Liver (tissue), 9 donors: ENCODE data around the gene FBXO10. TPM values are rescaled to one million over a fixed set of nuclear protein-coding genes. Genes with fewer than 3 reads are reported as not detected.

Source experiments
- DNase-seq: peaks from one replicate; pipeline ENCODE4 v3.0.0-alpha.2; 2017; ENCODE audit warnings: low spot score
- H3K27ac ChIP-seq, 2 donors: one replicate each; pipeline ENCODE4 v1.7.0; 2013; ENCODE audit warnings: inconsistent platforms in 2 of 2, low read length in 2 of 2, control low read depth in 1 of 2, low read depth in 1 of 2, mild to moderate bottlenecking in 1 of 2
- H3K27me3 ChIP-seq, 4 donors: one replicate each; pipeline versions ENCODE4 v1.6.1 to v1.7.0; 2013; ENCODE audit warnings: low read length in 3 of 4, inconsistent platforms in 1 of 4, mild to moderate bottlenecking in 1 of 4, moderate library complexity in 1 of 4; ENCODE audit not compliant: control insufficient read depth in 4 of 4, insufficient read depth in 4 of 4
- H3K36me3 ChIP-seq, 4 donors: one replicate each; pipeline versions ENCODE4 v1.6.1 to v1.7.0; 2013; ENCODE audit warnings: low read length in 3 of 4, mild to moderate bottlenecking in 3 of 4, low read depth in 1 of 4, moderate library complexity in 1 of 4; ENCODE audit not compliant: control insufficient read depth in 4 of 4, insufficient read depth in 3 of 4
- H3K4me1 ChIP-seq, 4 donors: one replicate each; pipeline versions ENCODE4 v1.6.1 to v1.7.0; 2013; ENCODE audit warnings: low read length in 3 of 4, mild to moderate bottlenecking in 3 of 4, moderate library complexity in 1 of 4; ENCODE audit not compliant: control insufficient read depth in 4 of 4, insufficient read depth in 4 of 4
- H3K4me3 ChIP-seq, 3 donors: one replicate each; pipeline versions ENCODE4 v1.6.1 to v1.7.0; 2013; ENCODE audit warnings: low read length in 3 of 3, control low read depth in 1 of 3, low read depth in 1 of 3, mild to moderate bottlenecking in 1 of 3
- H3K9ac ChIP-seq, 2 donors: one replicate each; pipeline ENCODE4 v1.7.0; 2013; ENCODE audit warnings: low read length in 2 of 2, mild to moderate bottlenecking in 2 of 2, moderate library complexity in 2 of 2, control low read depth in 1 of 2, low read depth in 1 of 2
- H3K9me3 ChIP-seq, 4 donors: one replicate each; pipeline versions ENCODE4 v1.6.1 to v1.7.0; 2013; ENCODE audit warnings: low read length in 3 of 4; ENCODE audit not compliant: control insufficient read depth in 4 of 4
- EGR1 ChIP-seq, 2 donors: IDR thresholded peaks; 2 replicates each; pipeline ENCODE4 v1.6.1; 2016 to 2018; ENCODE audit warnings: antibody characterized with exemption in 2 of 2, low read depth in 2 of 2
- FOXA1 ChIP-seq: IDR thresholded peaks from 2 replicates; pipeline ENCODE4 v1.6.1; 2016; ENCODE audit warnings: antibody characterized with exemption
- FOXA2 ChIP-seq: IDR thresholded peaks from 2 replicates; pipeline ENCODE4 v1.6.1; 2016; ENCODE audit warnings: antibody characterized with exemption
- GABPA ChIP-seq, 2 donors: IDR thresholded peaks in 1 of 2; conservative IDR thresholded peaks in 1 of 2; 2 replicates each; pipeline ENCODE4 v1.6.1; 2016; ENCODE audit warnings: antibody characterized with exemption in 2 of 2, mild to moderate bottlenecking in 1 of 2, moderate library complexity in 1 of 2
- HNF4A ChIP-seq, 2 donors: conservative IDR thresholded peaks; 2 replicates each; pipeline ENCODE4 v1.6.1; 2016; ENCODE audit warnings: antibody characterized with exemption in 2 of 2, mild to moderate bottlenecking in 2 of 2
- HNF4G ChIP-seq: IDR thresholded peaks from 2 replicates; pipeline ENCODE4 v1.6.1; 2016; ENCODE audit warnings: antibody characterized with exemption
- JUND ChIP-seq, 2 donors: IDR thresholded peaks; 2 replicates each; pipeline ENCODE4 v1.6.1; 2016; ENCODE audit warnings: antibody characterized with exemption in 2 of 2
- NR2F2 ChIP-seq: IDR thresholded peaks from 2 replicates; pipeline ENCODE4 v1.6.1; 2016; ENCODE audit warnings: antibody characterized with exemption
- RAD21 ChIP-seq, 2 donors: IDR thresholded peaks; 2 replicates each; pipeline ENCODE4 v1.6.1; 2016; ENCODE audit warnings: antibody characterized with exemption in 2 of 2, mild to moderate bottlenecking in 2 of 2
- SP1 ChIP-seq: IDR thresholded peaks from 2 replicates; pipeline ENCODE4 v1.6.1; 2018; ENCODE audit warnings: antibody characterized with exemption, mild to moderate bottlenecking
- TAF1 ChIP-seq: conservative IDR thresholded peaks from 2 replicates; pipeline ENCODE4 v1.6.1; 2016; ENCODE audit warnings: antibody characterized with exemption, mild to moderate bottlenecking
- YY1 ChIP-seq: IDR thresholded peaks from 2 replicates; pipeline ENCODE4 v1.6.1; 2016; ENCODE audit warnings: antibody characterized with exemption, mild to moderate bottlenecking
- WGBS: extraction: QIAGEN DNeasy Blood & Tissue Kit; methylation state at CpG from one replicate; pipeline ENCODE4 v1.1.7; 2013; 5-methylcytosine and 5-hydroxymethylcytosine counted together
- polyA plus RNA-seq, 2 donors: library from polyadenylated mRNA; stranded (reverse) in 1 of 2; unstranded in 1 of 2; fragments of 200-250 nt in 1 of 2; fragments of >200 nt in 1 of 2; fragmentation: Nextera tagmentation in 1 of 2; extraction: Ambion mirVana in 1 of 2; gene quantifications; one replicate each; pipeline versions ENCODE4 v1.2.1 to v1.2.3, GENCODE V29; 2013 to 2015
- total RNA-seq, 2 donors: library from RNA; depleted of rRNA; stranded (reverse); fragments of >200 nt; gene quantifications; one replicate each; pipeline ENCODE4 v1.2.3, GENCODE V29; 2014
- TF ChIP-seq, protein P1 (sequence below): IDR thresholded peaks from 2 replicates; pipeline ENCODE4 v1.6.1; 2016; ENCODE audit warnings: antibody characterized with exemption, mild to moderate bottlenecking
- TF ChIP-seq, protein P2 (sequence below): IDR thresholded peaks from 2 replicates; pipeline ENCODE4 v1.6.1; 2016; ENCODE audit warnings: antibody characterized with exemption
- TF ChIP-seq, protein P3 (sequence below): fragments of 150-350 bp; IDR thresholded peaks from 2 replicates; pipeline ENCODE4 v1.5.1; 2017; ENCODE audit warnings: improper control_type of control experiment, low read depth, low read length; ENCODE audit not compliant: missing input control
- TF ChIP-seq, protein P4 (sequence below): IDR thresholded peaks from 2 replicates; pipeline ENCODE4 v1.6.1; 2016; ENCODE audit warnings: antibody characterized with exemption
- TF ChIP-seq, protein P5 (sequence below): IDR thresholded peaks from 2 replicates; pipeline ENCODE4 v1.6.1; 2016; ENCODE audit warnings: antibody characterized with exemption
- donor health status: healthy.
- donor health status: healthy.
- donor health status: healthy.
- donor health status: healthy.
- donor health status: healthy.

Gene FBXO10
- total and polyA plus RNA-seq, 4 donors, result 1.3 to 5.5 (median 4.1) TPM

DNA sequence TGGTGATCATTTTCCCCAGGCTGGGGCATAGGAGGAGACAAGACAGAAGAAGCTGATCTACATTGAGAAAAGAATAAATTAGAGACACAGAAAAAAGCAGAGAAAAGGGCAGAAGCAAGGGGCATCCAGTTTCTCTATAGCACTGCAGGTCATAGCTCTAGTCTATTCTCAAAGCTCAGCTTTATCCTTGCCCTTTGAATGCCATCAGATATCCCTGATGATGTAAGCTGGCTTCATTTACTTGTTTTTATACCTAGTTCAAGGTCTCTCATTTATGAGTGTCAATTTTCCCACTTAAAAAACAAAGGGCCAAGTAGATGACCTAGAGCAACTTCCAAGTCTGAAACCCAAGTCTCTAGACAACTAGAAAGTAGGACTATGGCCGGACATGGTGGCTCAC, 32.7 kb downstream of the FBXO10 start:
- no peaks in the 10 kb centered on the region for H3K9me3 ChIP-seq
- 96% methylated on average over 1 of the region's 1 CpG for WGBS
- TF ChIP-seq NR2F2 (no peak), RAD21 (IDR thresholded peaks at IDR 0.05) (no peak), JUND (IDR thresholded peaks at IDR 0.05) (no peak)
- TF ChIP-seq, protein P1, sequence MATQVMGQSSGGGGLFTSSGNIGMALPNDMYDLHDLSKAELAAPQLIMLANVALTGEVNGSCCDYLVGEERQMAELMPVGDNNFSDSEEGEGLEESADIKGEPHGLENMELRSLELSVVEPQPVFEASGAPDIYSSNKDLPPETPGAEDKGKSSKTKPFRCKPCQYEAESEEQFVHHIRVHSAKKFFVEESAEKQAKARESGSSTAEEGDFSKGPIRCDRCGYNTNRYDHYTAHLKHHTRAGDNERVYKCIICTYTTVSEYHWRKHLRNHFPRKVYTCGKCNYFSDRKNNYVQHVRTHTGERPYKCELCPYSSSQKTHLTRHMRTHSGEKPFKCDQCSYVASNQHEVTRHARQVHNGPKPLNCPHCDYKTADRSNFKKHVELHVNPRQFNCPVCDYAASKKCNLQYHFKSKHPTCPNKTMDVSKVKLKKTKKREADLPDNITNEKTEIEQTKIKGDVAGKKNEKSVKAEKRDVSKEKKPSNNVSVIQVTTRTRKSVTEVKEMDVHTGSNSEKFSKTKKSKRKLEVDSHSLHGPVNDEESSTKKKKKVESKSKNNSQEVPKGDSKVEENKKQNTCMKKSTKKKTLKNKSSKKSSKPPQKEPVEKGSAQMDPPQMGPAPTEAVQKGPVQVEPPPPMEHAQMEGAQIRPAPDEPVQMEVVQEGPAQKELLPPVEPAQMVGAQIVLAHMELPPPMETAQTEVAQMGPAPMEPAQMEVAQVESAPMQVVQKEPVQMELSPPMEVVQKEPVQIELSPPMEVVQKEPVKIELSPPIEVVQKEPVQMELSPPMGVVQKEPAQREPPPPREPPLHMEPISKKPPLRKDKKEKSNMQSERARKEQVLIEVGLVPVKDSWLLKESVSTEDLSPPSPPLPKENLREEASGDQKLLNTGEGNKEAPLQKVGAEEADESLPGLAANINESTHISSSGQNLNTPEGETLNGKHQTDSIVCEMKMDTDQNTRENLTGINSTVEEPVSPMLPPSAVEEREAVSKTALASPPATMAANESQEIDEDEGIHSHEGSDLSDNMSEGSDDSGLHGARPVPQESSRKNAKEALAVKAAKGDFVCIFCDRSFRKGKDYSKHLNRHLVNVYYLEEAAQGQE, result no peak
- TF ChIP-seq, protein P2, sequence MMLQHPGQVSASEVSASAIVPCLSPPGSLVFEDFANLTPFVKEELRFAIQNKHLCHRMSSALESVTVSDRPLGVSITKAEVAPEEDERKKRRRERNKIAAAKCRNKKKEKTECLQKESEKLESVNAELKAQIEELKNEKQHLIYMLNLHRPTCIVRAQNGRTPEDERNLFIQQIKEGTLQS, result no peak
- TF ChIP-seq, protein P3, sequence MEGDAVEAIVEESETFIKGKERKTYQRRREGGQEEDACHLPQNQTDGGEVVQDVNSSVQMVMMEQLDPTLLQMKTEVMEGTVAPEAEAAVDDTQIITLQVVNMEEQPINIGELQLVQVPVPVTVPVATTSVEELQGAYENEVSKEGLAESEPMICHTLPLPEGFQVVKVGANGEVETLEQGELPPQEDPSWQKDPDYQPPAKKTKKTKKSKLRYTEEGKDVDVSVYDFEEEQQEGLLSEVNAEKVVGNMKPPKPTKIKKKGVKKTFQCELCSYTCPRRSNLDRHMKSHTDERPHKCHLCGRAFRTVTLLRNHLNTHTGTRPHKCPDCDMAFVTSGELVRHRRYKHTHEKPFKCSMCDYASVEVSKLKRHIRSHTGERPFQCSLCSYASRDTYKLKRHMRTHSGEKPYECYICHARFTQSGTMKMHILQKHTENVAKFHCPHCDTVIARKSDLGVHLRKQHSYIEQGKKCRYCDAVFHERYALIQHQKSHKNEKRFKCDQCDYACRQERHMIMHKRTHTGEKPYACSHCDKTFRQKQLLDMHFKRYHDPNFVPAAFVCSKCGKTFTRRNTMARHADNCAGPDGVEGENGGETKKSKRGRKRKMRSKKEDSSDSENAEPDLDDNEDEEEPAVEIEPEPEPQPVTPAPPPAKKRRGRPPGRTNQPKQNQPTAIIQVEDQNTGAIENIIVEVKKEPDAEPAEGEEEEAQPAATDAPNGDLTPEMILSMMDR, result no peak
- no peak for DNase-seq
- H3K27me3 ChIP-seq, result no peaks in the 10 kb centered on the region
- no peaks in the 10 kb centered on the region for H3K4me1 ChIP-seq
- no peak overlapping the region for H3K4me3 ChIP-seq
- H3K27ac ChIP-seq, result no peak overlapping the region
- peaks cover 0 to 8% (median 4%) of the 10 kb centered on the region in 4 donors for H3K36me3 ChIP-seq
- H3K9ac ChIP-seq, result no peak overlapping the region

DNA sequence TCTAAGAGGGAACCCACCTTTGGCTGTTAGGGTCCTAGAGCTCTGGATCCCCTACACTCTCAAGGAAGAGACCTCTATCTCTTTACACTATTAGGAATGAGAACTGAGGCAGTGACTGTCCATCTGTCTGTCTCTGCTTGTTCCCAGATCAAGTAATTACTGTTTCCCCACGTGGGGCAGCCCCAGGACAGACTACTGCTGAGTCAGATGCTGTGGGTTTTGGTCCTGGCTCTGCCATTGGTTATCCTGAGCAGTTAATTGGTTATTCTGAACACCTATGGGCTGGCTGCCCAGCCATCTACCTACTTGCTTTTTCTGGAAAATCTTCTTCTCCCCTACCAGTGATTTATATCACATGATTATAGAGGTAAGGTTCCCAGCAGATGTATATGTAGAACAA, 33.3 kb downstream of the FBXO10 start:
- DNase-seq, result no peak
- 75% methylated on average over 1 of the region's 1 CpG for WGBS
- Histone ChIP-seq H3K27me3 (no peaks in the 10 kb centered on the region), H3K9me3 (no peaks in the 10 kb centered on the region), H3K27ac (no peak overlapping the region), H3K4me1 (no peaks in the 10 kb centered on the region), H3K9ac (no peak overlapping the region), H3K4me3 (no peak overlapping the region), H3K36me3 (peaks cover 0 to 11% (median 5%) of the 10 kb centered on the region in 4 donors)
- TF ChIP-seq NR2F2 (no peak), GABPA (IDR thresholded peaks at IDR 0.05 in 1 of 2, conservative IDR thresholded peaks at IDR 0.05 in 1 of 2) (no peak), SP1 (no peak), HNF4G (no peak), YY1 (no peak), FOXA2 (no peak), RAD21 (IDR thresholded peaks at IDR 0.05) (no peak), FOXA1 (no peak), TAF1 (no peak), EGR1 (IDR thresholded peaks at IDR 0.05; ENCODE audit: low read depth in 2 of 2) (no peak), JUND (IDR thresholded peaks at IDR 0.05) (no peak), HNF4A (conservative IDR thresholded peaks at IDR 0.05) (no peak)
- TF ChIP-seq, protein P4, sequence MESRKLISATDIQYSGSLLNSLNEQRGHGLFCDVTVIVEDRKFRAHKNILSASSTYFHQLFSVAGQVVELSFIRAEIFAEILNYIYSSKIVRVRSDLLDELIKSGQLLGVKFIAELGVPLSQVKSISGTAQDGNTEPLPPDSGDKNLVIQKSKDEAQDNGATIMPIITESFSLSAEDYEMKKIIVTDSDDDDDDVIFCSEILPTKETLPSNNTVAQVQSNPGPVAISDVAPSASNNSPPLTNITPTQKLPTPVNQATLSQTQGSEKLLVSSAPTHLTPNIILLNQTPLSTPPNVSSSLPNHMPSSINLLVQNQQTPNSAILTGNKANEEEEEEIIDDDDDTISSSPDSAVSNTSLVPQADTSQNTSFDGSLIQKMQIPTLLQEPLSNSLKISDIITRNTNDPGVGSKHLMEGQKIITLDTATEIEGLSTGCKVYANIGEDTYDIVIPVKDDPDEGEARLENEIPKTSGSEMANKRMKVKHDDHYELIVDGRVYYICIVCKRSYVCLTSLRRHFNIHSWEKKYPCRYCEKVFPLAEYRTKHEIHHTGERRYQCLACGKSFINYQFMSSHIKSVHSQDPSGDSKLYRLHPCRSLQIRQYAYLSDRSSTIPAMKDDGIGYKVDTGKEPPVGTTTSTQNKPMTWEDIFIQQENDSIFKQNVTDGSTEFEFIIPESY, result no peak
- TF ChIP-seq, protein P2, result no peak
- TF ChIP-seq, protein P1, result no peak
- TF ChIP-seq, protein P3, result no peak
- TF ChIP-seq, protein P5, sequence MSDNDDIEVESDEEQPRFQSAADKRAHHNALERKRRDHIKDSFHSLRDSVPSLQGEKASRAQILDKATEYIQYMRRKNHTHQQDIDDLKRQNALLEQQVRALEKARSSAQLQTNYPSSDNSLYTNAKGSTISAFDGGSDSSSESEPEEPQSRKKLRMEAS, result no peak
